Mononuclear cell (primary cell): ENCODE data around the gene OTOA. TPM values are rescaled to one million over a fixed set of nuclear protein-coding genes. Genes with fewer than 3 reads are reported as not detected.
"Not testable (repeated sequence)": the region's sequence is repeated elsewhere in the genome, so short reads cannot be mapped to it uniquely, and the experiment has no call there.

Experiments
- H3K27me3 ChIP-seq: 2 replicates; pipeline ENCODE4 v1.6.0; 2011; ENCODE audit warnings: low read length, control low read depth; ENCODE audit not compliant: insufficient read depth
- H3K4me1 ChIP-seq: 2 replicates; pipeline ENCODE4 v1.5.1; 2011; ENCODE audit warnings: mild to moderate bottlenecking, low read length, control low read depth; ENCODE audit not compliant: insufficient read depth
- H3K4me3 ChIP-seq: 2 replicates; pipeline ENCODE4 v1.5.1; 2011; ENCODE audit warnings: mild to moderate bottlenecking, low read length, moderate library complexity
- H3K9me3 ChIP-seq: 2 replicates; pipeline ENCODE4 v1.5.1; 2011; ENCODE audit warnings: low read depth, mild to moderate bottlenecking, control low read depth, low read length
- total RNA-seq: library from RNA; depleted of rRNA; stranded (reverse); fragments of >200 nt; gene quantifications from one replicate; pipeline ENCODE4 v1.2.3, GENCODE V29; 2012

OTOA gene
- total RNA-seq, 1 donor, result 0.31 TPM

DNA sequence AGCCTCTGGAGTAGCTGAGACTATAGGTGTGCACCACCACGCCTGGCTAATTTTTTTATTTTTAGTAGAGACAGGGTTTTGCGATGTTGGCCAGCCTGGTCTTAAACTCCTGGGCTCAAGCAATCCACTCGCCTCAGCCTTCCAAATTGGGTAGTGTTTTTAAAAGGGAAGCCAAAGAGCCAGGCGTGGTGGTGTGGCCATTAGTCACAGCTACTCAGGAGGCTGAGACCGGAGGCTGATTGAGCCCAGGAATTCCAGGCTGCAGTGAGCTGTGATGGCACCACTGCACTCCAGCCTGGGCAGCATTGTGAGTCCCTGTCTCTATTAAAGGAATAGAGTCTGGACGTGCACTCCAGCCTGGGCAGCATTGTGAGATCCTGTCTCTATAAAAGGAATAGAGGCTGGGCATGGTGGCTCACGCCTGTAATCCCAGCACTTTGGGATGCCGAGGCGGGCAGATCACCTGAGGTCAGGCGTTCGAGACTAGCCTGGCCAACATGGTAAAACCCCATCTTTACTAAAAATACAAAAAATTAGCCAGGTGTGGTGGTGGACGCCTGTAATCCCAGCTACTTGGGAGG, 13.9 kb upstream of the OTOA start:
- H3K27me3 ChIP-seq, H3K9me3 ChIP-seq: not testable (repeated sequence)
- peaks cover 86% of the 10 kb centered on the region for H3K4me1 ChIP-seq
- peak overlapping the region; percentile 64 for H3K4me3 ChIP-seq

DNA sequence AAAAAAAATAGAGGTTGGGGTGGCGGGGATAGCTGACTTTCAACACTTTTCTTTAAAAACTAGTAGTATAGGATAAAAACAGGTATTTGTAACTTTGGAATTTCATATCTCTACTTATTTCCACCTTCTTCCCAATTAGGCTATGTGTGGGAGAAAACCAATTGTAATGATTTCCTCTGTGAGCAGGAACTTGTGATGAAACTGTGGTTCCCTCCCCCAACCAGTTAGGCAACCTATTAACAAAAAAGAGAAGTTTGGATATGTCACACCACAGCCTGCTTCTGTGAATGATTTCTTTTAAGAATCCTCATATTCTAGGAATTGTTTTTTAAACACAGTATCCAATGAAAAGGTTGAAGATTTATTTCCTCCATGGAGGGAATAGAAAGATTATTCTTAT, 13.2 kb upstream of the OTOA start:
- H3K9me3 ChIP-seq, result no peaks in the 10 kb centered on the region
- peak overlapping the region; percentile 64 for H3K4me3 ChIP-seq
- H3K4me1 ChIP-seq, result peaks cover 89% of the 10 kb centered on the region
- no peaks in the 10 kb centered on the region for H3K27me3 ChIP-seq

DNA sequence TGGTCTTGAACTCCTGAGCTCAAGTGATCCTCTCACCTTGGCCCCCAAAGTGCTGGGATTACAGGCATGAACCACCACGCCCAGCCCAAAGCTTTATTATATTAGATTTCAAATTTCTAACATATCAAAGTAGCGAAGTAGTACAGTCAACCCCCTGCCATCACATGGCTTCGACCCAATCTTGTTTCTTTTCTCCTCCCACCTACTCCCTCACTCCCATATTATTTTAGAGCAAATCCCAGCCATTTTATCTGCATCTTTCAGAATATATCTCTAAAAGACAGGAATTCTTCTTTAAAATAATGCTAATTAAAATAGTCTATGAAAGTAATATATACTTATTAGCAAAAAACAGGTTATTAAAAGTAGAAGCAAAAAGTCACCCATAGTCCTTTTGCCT, 12.3 kb upstream of the OTOA start:
- Histone ChIP-seq H3K9me3 (no peaks in the 10 kb centered on the region), H3K4me3 (peak overlapping the region; percentile 64), H3K4me1 (peaks cover 90% of the 10 kb centered on the region), H3K27me3 (no peaks in the 10 kb centered on the region)

DNA sequence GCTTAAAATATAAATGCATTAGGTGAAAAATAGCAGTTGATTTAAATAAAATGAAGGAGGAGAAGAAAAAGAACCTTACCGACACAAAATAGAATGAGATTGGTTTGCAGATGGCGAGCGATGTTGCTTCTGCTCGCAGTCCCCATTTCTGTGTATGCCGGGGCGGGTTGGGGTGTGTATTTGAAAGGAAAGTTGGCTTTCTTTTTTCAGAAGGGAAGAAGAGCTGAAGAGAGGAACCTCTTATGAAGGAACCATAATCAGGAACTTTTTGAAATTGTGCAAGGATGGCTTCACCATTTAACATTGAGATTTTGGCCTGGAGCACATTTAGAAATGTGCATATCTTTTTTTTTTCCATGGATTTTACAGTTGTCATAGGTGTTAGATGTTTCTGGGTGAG, 11.3 kb upstream of the OTOA start, which contains the start of gene IGSF6:
TSS of gene IGSF6 (minus strand) at position 156 of the 400 bp plus-strand sequence. CDS start at position 146, 10 bp downstream.
- Histone ChIP-seq H3K4me1 (peaks cover 90% of the 10 kb centered on the region), H3K27me3 (no peaks in the 10 kb centered on the region), H3K9me3 (no peaks in the 10 kb centered on the region), H3K4me3 (peak within 1 kb of the TSS; percentile 64)

DNA sequence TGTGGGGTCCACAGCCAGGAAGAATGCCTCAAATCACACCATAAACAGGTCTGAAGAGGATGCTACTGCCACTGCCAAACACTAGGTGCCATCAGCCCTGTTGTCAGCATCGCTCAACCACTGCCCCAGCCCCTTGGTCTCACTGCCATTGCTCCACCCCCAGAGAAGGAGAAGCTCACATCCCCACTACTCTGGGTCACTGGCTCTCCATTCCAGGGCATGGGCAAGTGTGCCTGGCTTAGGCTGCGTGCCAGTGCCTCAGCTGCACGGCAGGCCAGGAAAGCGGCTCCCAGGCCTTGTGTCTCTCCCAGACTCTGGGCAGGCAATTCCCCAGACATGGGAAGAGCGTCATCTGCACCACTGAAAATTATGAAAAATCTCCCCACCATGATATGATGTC, 10.2 kb upstream of the OTOA start:
- H3K4me3 ChIP-seq, result peak overlapping the region; percentile 64
- H3K9me3 ChIP-seq, result no peaks in the 10 kb centered on the region
- peaks cover 90% of the 10 kb centered on the region for H3K4me1 ChIP-seq
- H3K27me3 ChIP-seq, result no peaks in the 10 kb centered on the region

DNA sequence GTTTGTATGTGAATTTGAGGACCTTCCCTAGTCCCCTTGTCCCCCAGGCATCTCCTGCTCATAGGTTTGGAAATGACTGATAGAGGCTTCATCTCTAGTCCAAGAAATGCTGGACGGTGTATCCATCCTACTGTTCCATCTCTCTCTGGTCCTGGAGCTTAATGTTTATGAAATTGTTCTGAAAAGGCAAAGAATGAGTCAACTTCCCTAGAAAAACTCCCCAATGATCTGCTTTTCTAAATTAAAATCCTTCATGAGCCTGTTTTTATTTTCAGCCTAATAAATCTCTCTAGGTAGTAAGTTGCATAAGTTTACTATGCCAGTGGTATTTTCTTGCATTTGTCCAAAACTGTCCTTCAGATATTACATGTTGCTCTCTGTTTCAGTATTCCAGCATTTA, 9.3 kb upstream of the OTOA start:
- Histone ChIP-seq H3K9me3 (no peaks in the 10 kb centered on the region), H3K4me3 (no peak overlapping the region), H3K27me3 (no peaks in the 10 kb centered on the region), H3K4me1 (peaks cover 90% of the 10 kb centered on the region)

DNA sequence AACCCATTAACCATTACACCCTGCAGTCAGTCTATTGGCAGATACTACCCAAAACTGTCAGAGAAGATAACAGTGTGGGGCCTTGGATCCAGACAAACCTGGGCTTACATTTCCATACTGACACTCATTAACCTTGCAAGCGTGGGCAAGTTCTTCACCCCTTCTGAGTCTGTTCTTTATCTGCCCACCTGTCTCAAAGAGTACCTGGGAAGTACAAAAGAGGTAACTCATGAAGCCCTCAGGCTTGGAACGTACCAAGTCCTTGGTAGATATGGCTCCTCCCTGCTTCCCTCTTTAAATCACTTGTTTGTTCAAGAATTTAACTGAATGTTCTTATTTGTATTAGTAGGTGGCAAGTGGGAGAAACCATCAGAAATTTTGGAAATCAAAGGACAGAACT, 8.9 kb upstream of the OTOA start:
- Histone ChIP-seq H3K4me1 (peaks cover 88% of the 10 kb centered on the region), H3K27me3 (no peaks in the 10 kb centered on the region), H3K4me3 (no peak overlapping the region), H3K9me3 (no peaks in the 10 kb centered on the region)

DNA sequence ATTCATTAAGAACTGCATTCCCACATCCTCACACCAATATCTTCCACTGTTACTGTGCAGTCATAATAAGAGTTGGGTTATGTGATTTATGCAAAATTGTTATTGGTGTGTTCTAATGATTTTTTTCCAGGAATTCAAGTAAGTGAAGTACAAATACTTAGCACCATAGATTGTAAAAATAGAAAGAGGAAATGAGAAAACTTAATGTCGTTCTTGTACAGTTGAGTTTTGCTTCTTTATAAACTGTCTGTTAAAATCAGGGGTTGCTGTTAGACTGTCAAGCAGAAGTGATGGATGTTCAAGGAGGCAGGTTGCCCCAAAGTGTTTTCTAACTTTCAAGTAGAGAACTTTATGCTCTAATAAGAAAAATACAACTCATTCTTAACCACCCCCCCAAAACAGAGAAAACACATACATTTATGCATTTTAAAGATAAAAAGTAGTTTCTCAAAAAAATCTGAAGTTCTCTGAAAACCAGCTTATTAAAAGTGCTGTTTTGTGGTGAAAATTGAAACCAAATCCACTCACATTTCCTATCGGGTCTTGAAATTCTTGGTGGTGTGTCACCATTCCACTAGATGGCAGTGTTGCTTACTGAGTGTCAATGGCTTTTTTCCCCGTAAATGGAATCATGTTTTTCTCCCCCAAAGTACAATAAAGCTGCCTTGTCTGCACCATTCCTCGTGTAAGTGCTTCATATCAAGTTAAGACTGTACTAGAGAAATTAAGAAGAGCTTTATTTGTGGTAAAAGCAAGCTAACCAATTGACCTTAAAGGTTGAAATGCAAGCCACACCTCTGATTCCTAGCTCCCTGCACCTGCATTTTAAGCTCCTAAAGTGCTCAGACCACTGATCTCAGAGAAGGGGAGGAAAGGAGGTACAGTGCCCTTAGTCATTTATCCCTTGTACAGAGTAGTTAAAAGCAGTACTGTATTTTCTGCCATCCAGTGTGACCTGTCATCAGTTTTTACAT, 6.7 kb upstream of the OTOA start:
- Histone ChIP-seq H3K4me3 (no peak overlapping the region), H3K9me3 (no peaks in the 10 kb centered on the region), H3K27me3 (no peaks in the 10 kb centered on the region), H3K4me1 (peaks cover 92% of the 10 kb centered on the region)

DNA sequence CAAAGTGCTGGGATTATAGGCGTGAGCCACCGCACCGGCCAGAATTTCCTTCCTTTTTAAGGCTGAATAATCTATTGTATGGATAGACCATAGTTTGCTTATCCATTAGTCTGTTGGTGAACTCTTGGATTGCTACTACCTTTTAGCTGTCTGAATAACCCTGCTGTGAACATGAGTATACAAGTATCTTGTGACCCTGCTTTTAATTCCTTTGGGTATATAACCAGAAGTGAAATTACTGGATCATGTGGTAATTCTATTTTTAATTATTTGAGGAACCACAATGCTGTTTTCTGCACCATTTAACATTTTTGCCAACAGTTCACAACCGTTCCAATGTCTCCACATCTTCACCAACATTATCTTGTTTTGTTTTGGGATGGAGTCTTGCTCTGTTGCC, 4.6 kb upstream of the OTOA start:
- H3K9me3 ChIP-seq, result no peaks in the 10 kb centered on the region
- no peaks in the 10 kb centered on the region for H3K27me3 ChIP-seq
- H3K4me3 ChIP-seq, result no peak overlapping the region
- H3K4me1 ChIP-seq, result peaks cover 86% of the 10 kb centered on the region

DNA sequence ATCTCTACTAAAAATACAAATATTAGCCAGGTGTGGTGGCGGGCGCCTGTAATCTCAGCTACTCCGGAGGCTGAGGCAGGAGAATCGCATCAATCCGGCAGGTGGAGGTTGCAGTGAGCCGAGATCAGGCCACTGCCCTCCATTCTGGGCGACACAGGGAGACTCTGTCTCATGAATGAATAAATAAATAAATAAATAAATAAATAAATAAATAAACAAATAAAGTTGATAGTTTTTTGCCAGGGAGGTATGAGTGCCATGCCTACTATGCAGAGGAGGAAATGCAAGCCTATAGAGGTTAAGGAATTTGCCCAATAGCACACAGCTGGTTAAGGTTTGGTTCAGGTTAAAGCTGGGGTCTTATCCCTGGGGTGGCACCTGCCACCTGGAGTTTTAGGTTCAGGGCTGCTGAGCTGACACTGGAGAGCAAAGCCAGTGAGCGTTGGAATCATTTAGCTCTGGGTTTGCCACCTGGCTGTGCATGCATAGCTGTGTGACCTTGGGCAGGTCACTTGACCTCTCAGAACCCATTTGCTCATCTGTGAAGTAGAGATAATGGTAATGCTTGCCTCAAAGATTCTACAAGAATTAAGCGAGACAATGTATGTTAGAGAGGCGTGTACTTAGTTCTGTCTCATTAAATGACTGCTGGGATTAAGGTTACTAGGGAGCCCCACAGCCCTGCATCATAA, 1.2 kb downstream of the OTOA start:
- Histone ChIP-seq H3K27me3 (peaks cover 3% of the 10 kb centered on the region), H3K9me3 (no peaks in the 10 kb centered on the region), H3K4me1 (peaks cover 33% of the 10 kb centered on the region), H3K4me3 (no peak overlapping the region)

DNA sequence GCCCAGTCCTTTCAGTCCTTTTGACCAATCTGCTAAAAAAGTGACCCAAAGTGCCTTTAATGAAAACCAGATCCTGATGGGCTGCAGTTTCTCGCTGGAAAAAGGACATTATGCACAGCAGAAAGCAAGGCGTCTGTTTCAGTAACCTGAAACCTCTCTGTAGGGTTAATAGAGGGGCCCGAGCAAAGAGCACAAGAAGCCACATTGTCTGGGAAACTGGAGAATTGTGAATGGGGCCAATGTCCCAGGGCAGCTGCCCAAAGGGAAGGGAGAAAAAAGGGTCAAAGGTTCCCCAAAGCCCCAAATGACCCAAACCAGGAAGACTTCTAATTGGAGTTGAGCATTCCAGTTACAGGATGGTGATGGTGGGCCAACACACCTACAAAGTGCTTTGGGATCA, 3.0 kb downstream of the OTOA start:
- no peaks in the 10 kb centered on the region for H3K9me3 ChIP-seq
- H3K4me3 ChIP-seq, result no peak overlapping the region
- peaks cover 3% of the 10 kb centered on the region for H3K27me3 ChIP-seq
- H3K4me1 ChIP-seq, result peaks cover 16% of the 10 kb centered on the region

DNA sequence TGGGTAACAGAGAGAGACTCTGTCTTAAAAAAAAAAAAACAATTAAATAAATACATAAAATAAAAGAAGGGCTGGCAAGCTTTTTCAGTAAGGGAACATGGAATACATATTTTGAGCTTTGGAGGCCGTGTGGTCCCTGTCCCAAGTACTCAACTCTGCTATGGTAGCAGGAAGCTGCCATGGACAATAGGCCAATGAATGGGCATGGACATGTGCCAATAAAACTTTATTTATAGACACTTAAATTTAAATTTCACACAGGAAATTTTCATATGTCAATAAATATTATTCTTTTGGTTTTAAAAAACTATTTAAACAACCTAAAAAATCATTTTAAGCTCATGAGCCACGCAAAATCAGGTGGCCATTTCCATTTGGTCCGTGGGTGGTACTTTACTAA, 3.8 kb downstream of the OTOA start:
- peaks cover 10% of the 10 kb centered on the region for H3K4me1 ChIP-seq
- H3K27me3 ChIP-seq, result peaks cover 3% of the 10 kb centered on the region
- no peaks in the 10 kb centered on the region for H3K9me3 ChIP-seq
- no peak overlapping the region for H3K4me3 ChIP-seq

DNA sequence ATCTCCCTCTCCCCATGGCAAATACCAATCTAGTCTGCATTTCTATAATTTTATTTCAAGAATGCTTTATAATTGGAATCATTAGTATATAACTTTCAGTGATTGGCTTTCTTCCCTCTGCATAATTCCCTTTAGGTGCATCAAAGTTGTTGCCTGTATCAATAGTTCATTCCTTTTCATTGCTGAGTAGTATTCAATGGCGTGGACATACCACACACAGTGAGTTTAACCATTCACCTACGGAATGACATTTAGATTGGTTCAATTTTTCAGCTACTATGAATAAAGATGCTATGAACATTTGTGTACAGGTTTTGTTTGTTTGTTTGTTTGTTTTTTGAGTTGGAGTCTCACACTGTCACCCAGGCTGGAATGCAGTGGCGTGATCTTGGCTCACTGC, 9.7 kb downstream of the OTOA start:
- no peaks in the 10 kb centered on the region for H3K4me1 ChIP-seq

DNA sequence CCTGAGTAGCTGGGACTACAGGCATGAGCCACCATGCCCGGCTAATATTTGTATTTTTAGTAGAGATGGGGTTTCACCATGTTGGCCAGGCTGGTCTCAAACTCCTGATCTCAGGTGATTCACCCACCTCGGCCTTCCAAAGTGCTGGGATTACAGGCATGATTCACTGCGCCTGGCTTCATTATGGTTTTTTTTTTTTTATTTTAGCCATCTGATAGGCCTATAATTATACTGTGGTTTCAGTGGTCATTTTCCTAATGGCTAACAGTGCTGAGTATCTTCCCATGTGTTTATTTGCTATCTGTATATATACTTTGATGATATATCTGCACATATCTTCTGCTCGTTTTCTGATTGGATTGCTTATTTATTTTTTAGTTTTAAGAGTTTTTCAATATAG, 10.7 kb downstream of the OTOA start:
- not testable (repeated sequence) for H3K4me3 ChIP-seq, H3K4me1 ChIP-seq, H3K9me3 ChIP-seq, H3K27me3 ChIP-seq

More for the DNA sequence above, 9.7 kb downstream of the OTOA start:
- H3K4me3 ChIP-seq, result no peak overlapping the region
- H3K27me3 ChIP-seq, result no peaks in the 10 kb centered on the region
- peaks cover 4% of the 10 kb centered on the region for H3K9me3 ChIP-seq

DNA sequence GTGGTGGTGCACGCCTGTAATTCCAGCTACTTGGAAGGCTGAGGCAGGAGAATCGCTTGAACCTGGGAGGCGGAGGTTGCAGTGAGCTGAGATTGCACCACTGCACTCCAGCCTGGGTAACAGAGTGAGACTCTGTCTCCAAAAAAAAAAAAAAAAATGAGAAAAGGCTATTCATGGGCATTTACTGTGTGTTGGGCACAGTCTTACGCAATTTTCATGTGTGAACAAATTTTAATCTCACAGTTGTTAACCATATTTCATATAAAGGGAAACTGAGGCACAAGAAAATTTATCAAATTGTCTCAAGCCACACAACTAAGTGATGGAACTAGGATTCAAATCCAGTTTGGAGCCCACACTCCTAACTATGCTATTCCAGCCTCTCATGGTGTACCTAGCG, 16.9 kb downstream of the OTOA start:
- H3K4me1 ChIP-seq, H3K4me3 ChIP-seq, H3K9me3 ChIP-seq, H3K27me3 ChIP-seq: not testable (repeated sequence)
